HG03439 (cell line): ENCODE measurements around the gene PARP4.
"Not testable (repeated sequence)": the region's sequence is repeated elsewhere in the genome, so short reads cannot be mapped to it uniquely, and the experiment has no call there.

ENCODE experiments used
- ATAC-seq: cut with Tn5 transposase; IDR thresholded peaks from one replicate; pipeline ENCODE4 v1.9.1; 2021; ENCODE audit warnings: mild to moderate bottlenecking, moderate library complexity; ENCODE audit not compliant: unreplicated experiment

The PARP4 gene

GRCh38 chr13:24380227-24380626 is 132.4 kb downstream of the PARP4 start:
- not testable (repeated sequence) for ATAC-seq

GRCh38 chr13:24371273-24371672 is 141.3 kb downstream of the PARP4 start:
- not testable (repeated sequence) for ATAC-seq
